ENCODE data around the gene STK11. TPM values are rescaled to one million over a fixed set of nuclear protein-coding genes. Genes with fewer than 3 reads are reported as not detected.

STK11 gene
- total and polyA plus RNA-seq, 7 donors, result 64.9 to 133 (median 85.9) TPM

DNA sequence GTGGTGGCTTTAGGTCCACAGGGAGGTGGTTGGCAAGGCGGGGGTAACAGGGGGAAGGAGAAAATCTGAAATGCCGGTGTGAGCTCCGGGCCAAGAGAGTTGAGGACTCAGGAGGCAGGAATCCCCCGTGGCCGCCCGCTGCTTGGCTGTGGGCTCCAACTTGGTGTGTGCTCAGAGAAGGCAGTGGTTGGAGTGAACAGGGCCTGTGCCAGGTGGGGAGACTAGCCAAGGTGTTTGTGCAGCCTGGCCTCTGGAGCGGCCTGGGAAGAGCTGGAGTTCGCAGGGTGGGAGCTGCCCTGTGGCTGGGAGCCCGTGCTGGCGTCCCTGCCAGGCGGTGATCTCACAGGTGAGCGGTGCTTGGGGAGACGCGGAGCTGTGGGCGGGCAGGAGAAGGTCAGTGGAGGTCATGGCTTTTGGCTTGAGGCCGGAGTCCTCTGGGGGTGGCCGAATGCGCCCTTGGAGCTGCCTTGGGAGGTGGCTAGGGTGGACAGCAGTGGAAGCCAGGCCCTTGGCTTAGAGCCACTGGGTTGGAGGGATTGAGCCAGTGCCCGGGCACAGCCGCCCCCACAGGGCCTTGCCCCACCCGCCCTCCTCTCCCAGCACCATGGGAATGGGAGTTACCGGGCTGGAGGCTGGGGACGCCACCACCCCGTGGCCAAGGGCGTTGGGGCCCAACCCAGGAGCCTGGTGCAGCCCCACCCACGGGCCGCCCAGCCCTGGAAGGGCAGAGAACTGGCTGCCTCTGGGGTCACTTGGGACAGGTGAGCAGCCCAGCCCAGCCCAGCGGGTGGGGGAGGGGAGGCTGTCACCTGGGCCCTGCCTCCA is 56.4 kb downstream of the STK11 start:
- TF ChIP-seq, protein P1, sequence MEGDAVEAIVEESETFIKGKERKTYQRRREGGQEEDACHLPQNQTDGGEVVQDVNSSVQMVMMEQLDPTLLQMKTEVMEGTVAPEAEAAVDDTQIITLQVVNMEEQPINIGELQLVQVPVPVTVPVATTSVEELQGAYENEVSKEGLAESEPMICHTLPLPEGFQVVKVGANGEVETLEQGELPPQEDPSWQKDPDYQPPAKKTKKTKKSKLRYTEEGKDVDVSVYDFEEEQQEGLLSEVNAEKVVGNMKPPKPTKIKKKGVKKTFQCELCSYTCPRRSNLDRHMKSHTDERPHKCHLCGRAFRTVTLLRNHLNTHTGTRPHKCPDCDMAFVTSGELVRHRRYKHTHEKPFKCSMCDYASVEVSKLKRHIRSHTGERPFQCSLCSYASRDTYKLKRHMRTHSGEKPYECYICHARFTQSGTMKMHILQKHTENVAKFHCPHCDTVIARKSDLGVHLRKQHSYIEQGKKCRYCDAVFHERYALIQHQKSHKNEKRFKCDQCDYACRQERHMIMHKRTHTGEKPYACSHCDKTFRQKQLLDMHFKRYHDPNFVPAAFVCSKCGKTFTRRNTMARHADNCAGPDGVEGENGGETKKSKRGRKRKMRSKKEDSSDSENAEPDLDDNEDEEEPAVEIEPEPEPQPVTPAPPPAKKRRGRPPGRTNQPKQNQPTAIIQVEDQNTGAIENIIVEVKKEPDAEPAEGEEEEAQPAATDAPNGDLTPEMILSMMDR (IDR thresholded peaks at IDR 0.05), result no peak
- no peaks in the 10 kb centered on the region for H3K9me3 ChIP-seq
- H3K27ac ChIP-seq, result peak overlapping the region; percentile 85
- peak; percentile 77 to 87 for DNase-seq
- intact Hi-C loops (cut with DNase I), result no loop called here
- H3K27me3 ChIP-seq (ENCODE audit: insufficient read depth in 3 of 3, low read length in 2 of 3), result no peaks in the 10 kb centered on the region
- WGBS, 3 donors, result 11 to 20% (median 12%) methylated on average over 26 to 28 of the region's 28 CpGs
- peak; percentile 8 to 52 (median 16) for ATAC-seq
- H3K4me1 ChIP-seq, result peaks cover 49% of the 10 kb centered on the region
- H3K36me3 ChIP-seq (ENCODE audit: insufficient read depth in 1 of 2, low read depth in 1 of 2), result peaks cover 0 to 15% of the 10 kb centered on the region in 2 donors
- H3K4me3 ChIP-seq, result peak overlapping the region; percentile 78

DNA sequence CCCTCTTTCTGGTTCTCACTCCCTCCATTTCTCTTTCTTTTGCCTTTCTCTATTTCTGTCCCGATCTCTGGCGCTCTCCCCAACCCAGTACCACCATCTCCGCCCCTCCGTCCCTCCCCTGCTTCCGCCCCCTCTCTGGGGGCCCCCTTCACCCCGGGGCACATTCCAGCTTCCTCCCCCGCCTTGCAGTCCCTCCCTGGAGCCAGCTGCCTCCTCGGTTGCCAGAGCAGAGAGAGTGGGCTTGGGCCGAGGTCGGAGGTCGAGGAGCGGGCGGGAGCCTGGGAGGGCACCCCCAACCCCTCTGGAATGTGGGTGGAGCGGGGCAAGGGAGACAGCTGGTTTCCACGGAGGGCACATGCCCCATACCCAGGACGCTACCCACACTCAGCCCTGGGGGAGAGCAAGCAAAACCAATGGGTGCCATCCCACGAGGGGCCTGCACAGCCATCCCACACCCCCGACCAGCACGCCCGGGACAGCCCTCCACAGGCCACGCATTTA is 57.1 kb downstream of the STK11 start:
- DNase-seq, result peak in 1 of 2 donors; percentile 62
- ATAC-seq, result no peak
- 54 to 70% (median 58%) methylated on average over 21 of the region's 21 CpGs for WGBS, 3 donors
- Histone ChIP-seq H3K4me3 (no peak overlapping the region), H3K36me3 (ENCODE audit: insufficient read depth in 1 of 2, low read depth in 1 of 2) (peaks cover 0 to 8% of the 10 kb centered on the region in 2 donors), H3K4me1 (peaks cover 54% of the 10 kb centered on the region), H3K9me3 (no peaks in the 10 kb centered on the region), H3K27ac (peak overlapping the region; percentile 85), H3K27me3 (ENCODE audit: insufficient read depth in 3 of 3, low read length in 2 of 3) (no peaks in the 10 kb centered on the region)
- intact Hi-C loops (cut with DNase I), result no loop called here
- TF ChIP-seq, protein P1 (IDR thresholded peaks at IDR 0.05), result no peak

DNA sequence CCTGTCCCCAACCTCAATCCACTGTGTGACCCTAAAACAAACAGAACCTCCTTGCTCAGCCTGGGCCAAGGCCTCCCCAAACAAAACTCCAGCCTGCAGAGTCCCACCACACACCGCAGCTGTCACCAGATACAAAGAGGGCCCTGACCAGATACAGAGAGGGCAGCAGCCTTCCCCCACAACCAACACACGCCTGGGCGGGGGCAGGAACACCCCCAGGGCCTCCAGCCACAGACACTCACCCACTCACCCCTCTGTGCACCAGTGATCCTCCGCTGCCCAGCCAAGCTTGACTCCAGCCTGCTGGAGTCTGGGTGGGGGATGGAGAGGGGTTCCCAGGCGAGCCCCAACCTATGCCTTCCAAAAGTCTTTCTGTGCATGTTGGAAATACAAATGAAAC is 57.6 kb downstream of the STK11 start:
- intact Hi-C loops (cut with DNase I), result no loop called here
- 76 to 79% (median 79%) methylated on average over 5 of the region's 5 CpGs for WGBS, 3 donors
- Histone ChIP-seq H3K9me3 (no peaks in the 10 kb centered on the region), H3K36me3 (ENCODE audit: insufficient read depth in 1 of 2, low read depth in 1 of 2) (peaks cover 0 to 3% of the 10 kb centered on the region in 2 donors), H3K4me1 (peaks cover 54% of the 10 kb centered on the region), H3K27ac (peak overlapping the region; percentile 85), H3K27me3 (ENCODE audit: insufficient read depth in 3 of 3, low read length in 2 of 3) (no peaks in the 10 kb centered on the region), H3K4me3 (no peak overlapping the region)
- TF ChIP-seq, protein P1 (IDR thresholded peaks at IDR 0.05), result no peak
- DNase-seq (peak in 1 of 2 donors; percentile 53), ATAC-seq (no peak)

DNA sequence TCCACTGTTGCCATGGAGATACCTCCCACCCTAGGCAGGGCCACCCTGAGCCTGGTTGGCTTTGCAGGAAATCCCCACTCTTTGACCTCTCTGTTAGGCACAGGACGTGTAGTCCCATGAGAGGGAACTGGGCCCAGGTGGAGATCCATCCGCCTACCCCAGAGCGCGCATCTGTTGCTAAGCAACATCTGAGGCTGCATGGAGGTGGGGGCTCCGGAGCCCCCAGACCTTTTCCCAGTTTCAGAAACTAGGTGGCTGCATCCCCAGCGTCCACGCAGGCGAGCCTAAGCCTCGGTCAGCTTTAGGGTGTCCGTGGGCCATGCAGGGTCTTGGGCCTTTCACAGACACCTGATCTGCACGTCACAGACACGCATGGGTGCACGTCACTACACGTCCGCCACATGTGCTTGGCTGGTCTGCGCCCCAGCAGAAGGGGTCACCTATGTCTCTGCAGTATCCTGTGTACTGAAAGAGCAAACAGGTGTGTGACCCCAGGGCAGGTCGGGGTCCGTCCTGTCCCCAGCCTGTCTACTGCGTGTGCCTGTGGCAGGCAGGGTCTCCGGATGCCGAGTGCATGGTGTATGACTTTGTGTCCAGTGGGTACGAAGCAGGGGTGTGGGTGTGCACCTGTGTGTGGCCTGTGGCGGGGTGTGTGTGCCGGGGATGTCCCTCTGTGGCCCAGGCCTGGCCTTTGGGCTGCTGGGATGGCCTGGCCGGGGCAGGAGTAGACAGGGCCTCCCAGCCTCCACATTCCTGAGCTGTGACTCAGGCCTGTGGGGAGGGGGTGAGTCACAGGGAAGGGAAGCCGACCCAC is 59.4 kb downstream of the STK11 start:
- H3K4me1 ChIP-seq, result peaks cover 45% of the 10 kb centered on the region
- peak overlapping the region; percentile 85 for H3K27ac ChIP-seq
- H3K4me3 ChIP-seq, result peak overlapping the region; percentile 69
- no peaks in the 10 kb centered on the region for H3K36me3 ChIP-seq (ENCODE audit: insufficient read depth in 1 of 2, low read depth in 1 of 2)
- 66 to 72% (median 68%) methylated on average over 26 of the region's 26 CpGs for WGBS, 3 donors
- TF ChIP-seq, protein P1 (IDR thresholded peaks at IDR 0.05), result no peak
- no peaks in the 10 kb centered on the region for H3K27me3 ChIP-seq (ENCODE audit: insufficient read depth in 3 of 3, low read length in 2 of 3)
- peak in 1 of 4 donors; percentile 8 for ATAC-seq
- intact Hi-C loops (cut with DNase I), result no loop called here
- H3K9me3 ChIP-seq, result no peaks in the 10 kb centered on the region
- DNase-seq, result peak; percentile 86 to 87
